ENCODE data around the gene MGLL.

MGLL gene

DNA sequence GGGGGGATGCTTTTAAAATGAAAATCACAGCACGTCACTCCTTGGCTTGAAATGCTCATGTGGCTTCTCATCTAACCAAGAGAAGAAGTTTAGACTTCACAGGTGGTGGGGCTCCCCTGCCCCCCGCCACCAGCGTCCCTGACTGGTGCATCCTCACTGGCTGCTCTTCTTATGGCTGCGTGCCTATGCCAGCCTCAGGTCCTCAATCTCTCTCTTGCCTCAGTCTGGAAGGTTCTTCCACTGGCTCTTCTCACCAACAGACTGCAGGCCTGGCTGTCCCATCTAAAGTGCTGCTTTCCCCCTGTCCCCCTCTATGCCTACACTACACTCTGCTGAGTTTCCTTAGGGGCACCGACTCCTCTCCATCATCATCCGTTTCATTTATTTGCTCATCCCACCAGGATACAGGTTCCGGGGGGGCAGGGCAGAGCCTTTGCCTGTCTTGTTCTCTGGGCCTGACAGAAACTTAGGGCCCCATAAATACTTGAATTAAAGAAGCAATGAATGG is 128.9 kb downstream of the MGLL start:
- Mint-ChIP-seq H3K36me3 (ENCODE audit: low read depth) (no peaks in the 10 kb centered on the region), H3K4me1 (peaks cover 23% of the 10 kb centered on the region), H3K4me3 (no peak overlapping the region), H3K9me3 (no peaks in the 10 kb centered on the region), H3K27ac (peak overlapping the region; percentile 10 to 28 (median 11)), H3K27me3 (ENCODE audit: low read depth) (peaks cover 7% of the 10 kb centered on the region)
- TF ChIP-seq, protein P1, sequence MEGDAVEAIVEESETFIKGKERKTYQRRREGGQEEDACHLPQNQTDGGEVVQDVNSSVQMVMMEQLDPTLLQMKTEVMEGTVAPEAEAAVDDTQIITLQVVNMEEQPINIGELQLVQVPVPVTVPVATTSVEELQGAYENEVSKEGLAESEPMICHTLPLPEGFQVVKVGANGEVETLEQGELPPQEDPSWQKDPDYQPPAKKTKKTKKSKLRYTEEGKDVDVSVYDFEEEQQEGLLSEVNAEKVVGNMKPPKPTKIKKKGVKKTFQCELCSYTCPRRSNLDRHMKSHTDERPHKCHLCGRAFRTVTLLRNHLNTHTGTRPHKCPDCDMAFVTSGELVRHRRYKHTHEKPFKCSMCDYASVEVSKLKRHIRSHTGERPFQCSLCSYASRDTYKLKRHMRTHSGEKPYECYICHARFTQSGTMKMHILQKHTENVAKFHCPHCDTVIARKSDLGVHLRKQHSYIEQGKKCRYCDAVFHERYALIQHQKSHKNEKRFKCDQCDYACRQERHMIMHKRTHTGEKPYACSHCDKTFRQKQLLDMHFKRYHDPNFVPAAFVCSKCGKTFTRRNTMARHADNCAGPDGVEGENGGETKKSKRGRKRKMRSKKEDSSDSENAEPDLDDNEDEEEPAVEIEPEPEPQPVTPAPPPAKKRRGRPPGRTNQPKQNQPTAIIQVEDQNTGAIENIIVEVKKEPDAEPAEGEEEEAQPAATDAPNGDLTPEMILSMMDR (IDR thresholded peaks at IDR 0.05; ENCODE audit: unreplicated experiment in 3 of 3): no peak

- H3K27ac Mint-ChIP-seq: peak overlapping the region; percentile 10 to 28 (median 11)
Observed at GRCh38 chr3:127692501-127693335, 129.6 kb downstream of the MGLL start.

DNA sequence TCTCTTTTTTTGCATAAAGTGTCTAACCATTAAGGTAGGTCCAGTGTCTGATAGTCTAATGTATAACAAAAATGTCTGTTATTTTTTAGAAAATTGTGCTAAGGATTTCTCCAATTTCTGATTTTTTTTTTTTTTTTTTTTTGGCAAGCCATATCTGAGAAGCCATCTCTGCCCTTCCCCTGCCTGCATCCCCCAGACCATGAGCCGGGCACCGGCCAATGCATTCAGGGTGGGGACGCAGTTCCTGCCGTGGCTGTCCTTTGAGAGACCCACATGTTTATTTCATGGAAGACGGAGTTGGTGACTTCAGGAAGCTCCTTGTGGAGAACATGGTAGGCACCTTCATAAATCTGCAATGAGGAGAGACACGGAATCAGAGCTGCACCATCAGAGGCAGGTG is 130.3 kb downstream of the MGLL start:
- Mint-ChIP-seq H3K36me3 (ENCODE audit: low read depth) (no peaks in the 10 kb centered on the region), H3K27ac (no peak overlapping the region), H3K27me3 (ENCODE audit: low read depth) (peaks cover 7% of the 10 kb centered on the region), H3K4me3 (no peak overlapping the region), H3K4me1 (peaks cover 9% of the 10 kb centered on the region), H3K9me3 (no peaks in the 10 kb centered on the region)
- TF ChIP-seq, protein P1 (IDR thresholded peaks at IDR 0.05; ENCODE audit: unreplicated experiment in 3 of 3): no peak

More at GRCh38 chr3:127692501-127693335, 129.6 kb downstream of the MGLL start:
- Mint-ChIP-seq H3K36me3 (ENCODE audit: low read depth) (no peaks in the 10 kb centered on the region), H3K4me3 (no peak overlapping the region), H3K27me3 (ENCODE audit: low read depth) (peaks cover 7% of the 10 kb centered on the region), H3K9me3 (no peaks in the 10 kb centered on the region), H3K4me1 (peaks cover 17% of the 10 kb centered on the region)
- TF ChIP-seq, protein P1 (IDR thresholded peaks at IDR 0.05; ENCODE audit: unreplicated experiment in 3 of 3): no peak

GRCh38 chr3:127691489-127691888 is 130.8 kb downstream of the MGLL start:
- H3K9me3 Mint-ChIP-seq: no peaks in the 10 kb centered on the region
- H3K36me3 Mint-ChIP-seq (ENCODE audit: low read depth): no peaks in the 10 kb centered on the region
- TF ChIP-seq, protein P1 (IDR thresholded peaks at IDR 0.05; ENCODE audit: unreplicated experiment in 3 of 3): no peak
- H3K27ac Mint-ChIP-seq: peak overlapping the region in 1 of 3 experiments; percentile 22
- no peak overlapping the region for H3K4me3 Mint-ChIP-seq
- H3K4me1 Mint-ChIP-seq: peaks cover 5% of the 10 kb centered on the region
- peaks cover 7% of the 10 kb centered on the region for H3K27me3 Mint-ChIP-seq (ENCODE audit: low read depth)

- Mint-ChIP-seq H3K36me3 (ENCODE audit: low read depth) (no peaks in the 10 kb centered on the region), H3K4me3 (no peak overlapping the region), H3K27me3 (ENCODE audit: low read depth) (peaks cover 7% of the 10 kb centered on the region), H3K27ac (peak overlapping the region in 1 of 3 experiments; percentile 22), H3K9me3 (no peaks in the 10 kb centered on the region), H3K4me1 (peaks cover 1% of the 10 kb centered on the region)
- TF ChIP-seq, protein P1 (IDR thresholded peaks at IDR 0.05; ENCODE audit: unreplicated experiment in 3 of 3): peak; percentile 42 to 56 (median 54)
Observed at GRCh38 chr3:127690823-127691452, 131.4 kb downstream of the MGLL start.
